DOHH2 (cell line): ENCODE data around the gene OBP2B.

Experiments used
- H3F3A ChIP-seq: fragments of 200-600 bp; sonication (generic), shearing (Covaris generic); 2 replicates; pipeline ENCODE4 v1.6.0; 2016; ENCODE audit warnings: antibody characterized with exemption, mild to moderate bottlenecking; ENCODE audit not compliant: control insufficient read depth, insufficient read depth
- H3K27ac ChIP-seq: fragments of 200-600 bp; sonication (generic); 2 replicates; pipeline ENCODE4 v1.5.1; 2014; ENCODE audit warnings: low read depth, mild to moderate bottlenecking, low read length, moderate library complexity
- H3K27me3 ChIP-seq: fragments of 200-600 bp; sonication (generic); 2 replicates; pipeline ENCODE4 v1.6.1; 2014; ENCODE audit warnings: mild to moderate bottlenecking, low read length, mixed read lengths; ENCODE audit not compliant: control insufficient read depth
- H3K36me3 ChIP-seq: fragments of 200-600 bp; sonication (generic); 2 replicates; pipeline ENCODE4 v1.6.1; 2014; ENCODE audit warnings: mild to moderate bottlenecking, low read length, moderate library complexity, mixed read lengths; ENCODE audit not compliant: control insufficient read depth
- H3K4me1 ChIP-seq: fragments of 200-600 bp; sonication (generic); 2 replicates; pipeline ENCODE4 v1.6.1; 2014; ENCODE audit warnings: mild to moderate bottlenecking, low read length, mixed read lengths; ENCODE audit not compliant: control insufficient read depth
- H3K4me2 ChIP-seq: fragments of 200-600 bp; sonication (generic); 2 replicates; pipeline ENCODE4 v1.6.0; 2014; ENCODE audit warnings: mild to moderate bottlenecking, low read length, moderate library complexity
- H3K4me3 ChIP-seq: fragments of 200-600 bp; sonication (generic); 2 replicates; pipeline ENCODE4 v1.5.1; 2014; ENCODE audit warnings: mild to moderate bottlenecking, low read length, mixed read lengths
- H3K79me2 ChIP-seq: fragments of 200-600 bp; sonication (generic); 2 replicates; pipeline ENCODE4 v1.6.1; 2014; ENCODE audit warnings: mild to moderate bottlenecking, low read length, mixed read lengths; ENCODE audit not compliant: control insufficient read depth
- H3K9me2 ChIP-seq: fragments of 200-600 bp; sonication (generic); replicated peaks from 2 replicates; pipeline ENCODE4 v1.6.1; 2014; ENCODE audit warnings: mild to moderate bottlenecking, low read length, mixed read lengths; ENCODE audit not compliant: control insufficient read depth
- H3K9me3 ChIP-seq: fragments of 200-600 bp; sonication (generic); 2 replicates; pipeline ENCODE4 v1.6.1; 2014; ENCODE audit warnings: antibody characterized with exemption, low read length, mixed read lengths; ENCODE audit not compliant: control insufficient read depth, insufficient read depth
- H4K20me1 ChIP-seq: fragments of 200-600 bp; sonication (generic); 2 replicates; pipeline ENCODE4 v1.6.0; 2014; ENCODE audit warnings: low read depth, mild to moderate bottlenecking, antibody characterized with exemption, low read length, moderate library complexity; ENCODE audit not compliant: control insufficient read depth, insufficient read depth
- CTCF ChIP-seq: fragments of 200-600 bp; sonication (generic); IDR thresholded peaks from one replicate; pipeline ENCODE4 v1.5.1; 2014; ENCODE audit warnings: antibody characterized with exemption, mild to moderate bottlenecking, low read depth, low read length; ENCODE audit not compliant: poor library complexity, severe bottlenecking
- EZH2phosphoT487 ChIP-seq: fragments of 200-600 bp; sonication (generic); IDR thresholded peaks from 2 replicates; pipeline ENCODE4 v1.6.1; 2017; ENCODE audit warnings: borderline replicate concordance, mild to moderate bottlenecking, antibody characterized with exemption, low read length, moderate library complexity, mixed read lengths

Gene OBP2B

GRCh38 chr9:133167096-133167730 lies 41.8 kb downstream of the OBP2B start:
- TF ChIP-seq CTCF (no peak), EZH2phosphoT487 (no peak)
- no peaks in the 10 kb centered on the region for H3K9me2 ChIP-seq
- H3K36me3 ChIP-seq, result no peaks in the 10 kb centered on the region
- H4K20me1 ChIP-seq, result no peaks in the 10 kb centered on the region
- peaks cover 18% of the 10 kb centered on the region for H3K27me3 ChIP-seq
- H3K4me3 ChIP-seq, result no peak overlapping the region
- H3K4me1 ChIP-seq, result peaks cover 32% of the 10 kb centered on the region
- H3K79me2 ChIP-seq, result no peaks in the 10 kb centered on the region
- no peak overlapping the region for H3K4me2 ChIP-seq
- H3F3A ChIP-seq, result no peaks in the 10 kb centered on the region
- H3K27ac ChIP-seq, result no peak overlapping the region
- H3K9me3 ChIP-seq, result no peaks in the 10 kb centered on the region

- no peak overlapping the region for H3K4me3 ChIP-seq
- no peaks in the 10 kb centered on the region for H4K20me1 ChIP-seq
- no peaks in the 10 kb centered on the region for H3K9me3 ChIP-seq
- H3K27me3 ChIP-seq, result peaks cover 10% of the 10 kb centered on the region
- TF ChIP-seq EZH2phosphoT487 (no peak), CTCF (no peak)
- H3K4me2 ChIP-seq, result no peak overlapping the region
- no peaks in the 10 kb centered on the region for H3K36me3 ChIP-seq
- no peak overlapping the region for H3K27ac ChIP-seq
- H3F3A ChIP-seq, result no peaks in the 10 kb centered on the region
- H3K4me1 ChIP-seq, result peaks cover 24% of the 10 kb centered on the region
- no peaks in the 10 kb centered on the region for H3K9me2 ChIP-seq
- H3K79me2 ChIP-seq, result no peaks in the 10 kb centered on the region
These were observed 42.7 kb downstream of the OBP2B start for GRCh38 chr9:133166392-133166791.

GRCh38 chr9:133165452-133165730 lies 43.7 kb downstream of the OBP2B start:
- Histone ChIP-seq H3K4me3 (no peak overlapping the region), H3K9me2 (no peaks in the 10 kb centered on the region), H3K27ac (no peak overlapping the region), H3K4me1 (peaks cover 16% of the 10 kb centered on the region), H3F3A (no peaks in the 10 kb centered on the region), H3K36me3 (0 out of 2 replicates have a peak, but pooled peaks cover under 1% of the 10 kb centered on the region), H3K27me3 (0 out of 2 replicates have a peak, but pooled peaks cover 2% of the 10 kb centered on the region), H3K79me2 (no peaks in the 10 kb centered on the region), H3K4me2 (no peak overlapping the region), H4K20me1 (no peaks in the 10 kb centered on the region), H3K9me3 (no peaks in the 10 kb centered on the region)
- no peak for TF ChIP-seq CTCF
- TF ChIP-seq EZH2phosphoT487, result no peak
